Esophagus squamous epithelium (tissue), 4 donors: ENCODE results near the gene ATP12A.

Experiments used
- POLR2A ChIP-seq, 4 donors: fragments of 450-650 bp; IDR thresholded peaks; one replicate each; pipeline ENCODE4 v1.6.1; 2017; ENCODE audit warnings: antibody characterized with exemption in 4 of 4, mild to moderate bottlenecking in 4 of 4, moderate library complexity in 3 of 4
- TF ChIP-seq, protein P1 (sequence below), 6 experiments: fragments of 450-650 bp in 4 of 6; fragments of 200-600 bp in 2 of 6; sonication (generic) in 2 of 6; IDR thresholded peaks; one replicate each; pipeline ENCODE4 v1.5.1; 2016 to 2019; ENCODE audit warnings: antibody characterized with exemption in 6 of 6, mild to moderate bottlenecking in 4 of 6, moderate library complexity in 4 of 6

- TF ChIP-seq POLR2A (IDR thresholded peaks at IDR 0.05): no peak
- TF ChIP-seq, protein P1, sequence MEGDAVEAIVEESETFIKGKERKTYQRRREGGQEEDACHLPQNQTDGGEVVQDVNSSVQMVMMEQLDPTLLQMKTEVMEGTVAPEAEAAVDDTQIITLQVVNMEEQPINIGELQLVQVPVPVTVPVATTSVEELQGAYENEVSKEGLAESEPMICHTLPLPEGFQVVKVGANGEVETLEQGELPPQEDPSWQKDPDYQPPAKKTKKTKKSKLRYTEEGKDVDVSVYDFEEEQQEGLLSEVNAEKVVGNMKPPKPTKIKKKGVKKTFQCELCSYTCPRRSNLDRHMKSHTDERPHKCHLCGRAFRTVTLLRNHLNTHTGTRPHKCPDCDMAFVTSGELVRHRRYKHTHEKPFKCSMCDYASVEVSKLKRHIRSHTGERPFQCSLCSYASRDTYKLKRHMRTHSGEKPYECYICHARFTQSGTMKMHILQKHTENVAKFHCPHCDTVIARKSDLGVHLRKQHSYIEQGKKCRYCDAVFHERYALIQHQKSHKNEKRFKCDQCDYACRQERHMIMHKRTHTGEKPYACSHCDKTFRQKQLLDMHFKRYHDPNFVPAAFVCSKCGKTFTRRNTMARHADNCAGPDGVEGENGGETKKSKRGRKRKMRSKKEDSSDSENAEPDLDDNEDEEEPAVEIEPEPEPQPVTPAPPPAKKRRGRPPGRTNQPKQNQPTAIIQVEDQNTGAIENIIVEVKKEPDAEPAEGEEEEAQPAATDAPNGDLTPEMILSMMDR (IDR thresholded peaks at IDR 0.05): no peak
These were observed 39.5 kb upstream of the ATP12A start for GRCh38 chr13:24640752-24641151.
